Ishikawa (cell line): Measurements from ENCODE around the gene MRPL21.

Experiments
- EGR1 ChIP-seq: IDR thresholded peaks from 2 replicates; pipeline ENCODE4 v1.6.1; 2012
- TAF1 ChIP-seq: IDR thresholded peaks from 2 replicates; pipeline ENCODE4 v1.6.1; 2012; ENCODE audit warnings: low read depth, mild to moderate bottlenecking
- TF ChIP-seq, protein P1 (sequence below): IDR thresholded peaks from 2 replicates; pipeline ENCODE4 v1.6.1; 2012; ENCODE audit warnings: low read depth, mild to moderate bottlenecking

GRCh38 chr11:68927280-68928135 is 23.9 kb upstream of the MRPL21 start:
- TF ChIP-seq, protein P1, sequence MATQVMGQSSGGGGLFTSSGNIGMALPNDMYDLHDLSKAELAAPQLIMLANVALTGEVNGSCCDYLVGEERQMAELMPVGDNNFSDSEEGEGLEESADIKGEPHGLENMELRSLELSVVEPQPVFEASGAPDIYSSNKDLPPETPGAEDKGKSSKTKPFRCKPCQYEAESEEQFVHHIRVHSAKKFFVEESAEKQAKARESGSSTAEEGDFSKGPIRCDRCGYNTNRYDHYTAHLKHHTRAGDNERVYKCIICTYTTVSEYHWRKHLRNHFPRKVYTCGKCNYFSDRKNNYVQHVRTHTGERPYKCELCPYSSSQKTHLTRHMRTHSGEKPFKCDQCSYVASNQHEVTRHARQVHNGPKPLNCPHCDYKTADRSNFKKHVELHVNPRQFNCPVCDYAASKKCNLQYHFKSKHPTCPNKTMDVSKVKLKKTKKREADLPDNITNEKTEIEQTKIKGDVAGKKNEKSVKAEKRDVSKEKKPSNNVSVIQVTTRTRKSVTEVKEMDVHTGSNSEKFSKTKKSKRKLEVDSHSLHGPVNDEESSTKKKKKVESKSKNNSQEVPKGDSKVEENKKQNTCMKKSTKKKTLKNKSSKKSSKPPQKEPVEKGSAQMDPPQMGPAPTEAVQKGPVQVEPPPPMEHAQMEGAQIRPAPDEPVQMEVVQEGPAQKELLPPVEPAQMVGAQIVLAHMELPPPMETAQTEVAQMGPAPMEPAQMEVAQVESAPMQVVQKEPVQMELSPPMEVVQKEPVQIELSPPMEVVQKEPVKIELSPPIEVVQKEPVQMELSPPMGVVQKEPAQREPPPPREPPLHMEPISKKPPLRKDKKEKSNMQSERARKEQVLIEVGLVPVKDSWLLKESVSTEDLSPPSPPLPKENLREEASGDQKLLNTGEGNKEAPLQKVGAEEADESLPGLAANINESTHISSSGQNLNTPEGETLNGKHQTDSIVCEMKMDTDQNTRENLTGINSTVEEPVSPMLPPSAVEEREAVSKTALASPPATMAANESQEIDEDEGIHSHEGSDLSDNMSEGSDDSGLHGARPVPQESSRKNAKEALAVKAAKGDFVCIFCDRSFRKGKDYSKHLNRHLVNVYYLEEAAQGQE, result no peak
- TF ChIP-seq EGR1, result no peak
- TF ChIP-seq TAF1, result no peak
